Choroid plexus epithelial cell (primary cell): ENCODE measurements around the gene NRXN3.

Experiments
- DNase-seq: peaks from one replicate; pipeline ENCODE4 v3.0.0-alpha.2; 2010; ENCODE audit warnings: low read depth
- H3K4me3 ChIP-seq: 2 replicates; pipeline ENCODE4 v1.5.1; 2011; ENCODE audit warnings: low read depth, mild to moderate bottlenecking, control low read depth, low read length, moderate library complexity
- CTCF ChIP-seq: conservative IDR thresholded peaks from 2 replicates; pipeline ENCODE4 v1.5.1; 2011; ENCODE audit warnings: low read depth, mild to moderate bottlenecking, control low read depth, inconsistent platforms, low read length, moderate library complexity

The NRXN3 gene

DNA sequence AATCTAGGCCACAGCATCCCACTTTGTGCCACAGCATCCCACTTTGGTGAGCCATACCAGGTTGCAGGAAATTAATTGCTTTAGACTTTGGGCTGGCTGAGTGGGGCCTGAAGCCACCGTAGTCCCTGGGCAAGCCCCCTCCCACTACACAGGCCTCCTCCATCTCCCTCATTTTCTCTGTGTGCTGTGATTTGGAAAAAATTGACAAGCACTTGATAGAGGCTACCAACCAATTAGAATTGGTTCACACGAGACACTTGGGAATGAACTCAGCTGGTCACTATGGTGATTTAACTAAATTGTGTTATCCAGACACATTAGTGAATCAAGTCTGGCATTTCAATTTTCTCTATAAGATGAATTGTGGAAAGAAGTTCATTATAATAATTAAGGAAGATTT, 1560.0 kb downstream of the NRXN3 start:
- no peak for TF ChIP-seq CTCF
- H3K4me3 ChIP-seq: no peak overlapping the region
- no peak for DNase-seq

DNA sequence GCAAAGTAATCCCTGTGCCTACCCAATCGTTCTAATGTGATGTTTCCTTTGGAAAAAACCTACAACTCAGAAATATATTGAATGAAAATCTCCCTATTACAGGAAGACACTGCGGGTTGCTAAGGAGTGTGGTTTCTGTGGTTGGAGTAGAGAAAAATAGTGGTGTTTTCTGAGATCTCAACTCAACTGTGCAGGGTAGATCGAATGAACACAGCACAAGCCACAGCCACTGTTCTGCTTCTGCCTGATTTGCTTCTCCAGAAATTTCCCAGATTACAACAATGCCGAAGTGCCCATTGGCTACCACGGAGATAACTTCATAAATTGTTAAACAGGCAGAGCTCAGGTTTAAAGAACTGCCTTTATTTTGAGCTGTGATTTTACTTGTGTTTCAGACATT, 1560.8 kb downstream of the NRXN3 start:
- no peak for TF ChIP-seq CTCF
- no peak overlapping the region for H3K4me3 ChIP-seq
- peak; percentile 55 for DNase-seq

GRCh38 chr14:79732911-79733655, 1562.9 kb downstream of the NRXN3 start:
- TF ChIP-seq CTCF: no peak
- H3K4me3 ChIP-seq: no peak overlapping the region
- DNase-seq: peak; percentile 46

- H3K4me3 ChIP-seq: no peak overlapping the region
- TF ChIP-seq CTCF: no peak
- DNase-seq: no peak
These were observed 1564.0 kb downstream of the NRXN3 start for GRCh38 chr14:79734151-79734550.

DNA sequence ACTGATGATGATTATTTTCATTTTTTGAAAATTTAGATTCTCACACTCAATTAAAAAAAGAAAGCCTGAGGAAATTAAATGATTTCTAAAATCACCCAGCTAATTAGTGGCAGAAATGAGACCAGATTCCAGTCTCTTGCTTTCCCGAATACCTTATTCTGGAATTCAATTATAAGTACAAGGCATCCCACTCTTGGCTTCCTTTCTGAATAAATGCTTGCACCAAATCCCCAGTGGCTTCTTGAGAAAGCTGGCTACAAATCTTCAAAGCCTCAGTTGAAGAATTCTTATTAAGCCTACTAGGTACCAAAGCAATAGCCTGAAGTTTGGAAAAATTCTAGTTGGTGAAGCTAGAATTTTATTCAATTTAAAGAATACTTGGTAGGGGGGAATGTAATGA, 1564.5 kb downstream of the NRXN3 start:
- TF ChIP-seq CTCF: no peak
- no peak overlapping the region for H3K4me3 ChIP-seq
- DNase-seq: no peak

- no peak for TF ChIP-seq CTCF
- no peak for DNase-seq
These were observed 1564.9 kb downstream of the NRXN3 start for GRCh38 chr14:79735121-79735520.

DNA sequence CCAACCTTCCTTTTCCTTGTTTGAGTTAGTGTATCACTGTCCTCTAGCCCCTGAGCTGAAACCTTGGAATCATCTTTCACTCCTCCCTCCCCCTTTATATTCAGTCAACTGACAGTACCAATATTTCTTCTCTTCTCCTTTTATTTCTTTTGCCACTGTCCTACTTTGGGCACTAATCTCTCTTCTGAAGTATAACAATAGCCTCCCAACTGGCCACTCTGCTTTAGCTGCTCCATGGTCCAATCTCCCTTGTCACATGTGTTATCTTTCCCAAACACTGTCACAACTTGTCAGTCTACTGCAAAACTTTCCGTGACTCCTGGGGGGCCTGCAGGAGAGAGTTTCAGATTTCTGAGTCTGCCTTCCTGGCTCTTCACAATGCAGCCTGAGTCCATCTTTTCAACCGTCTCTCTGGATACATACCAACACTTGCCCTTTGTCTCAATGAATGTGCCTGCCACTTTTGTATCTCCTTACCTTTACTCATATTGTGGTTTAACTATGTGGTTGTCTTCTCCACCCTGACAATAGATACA, 1570.0 kb downstream of the NRXN3 start:
- no peak for DNase-seq
- no peak for TF ChIP-seq CTCF
- no peak overlapping the region for H3K4me3 ChIP-seq

More at GRCh38 chr14:79735121-79735520, 1564.9 kb downstream of the NRXN3 start:
- H3K4me3 ChIP-seq: no peak overlapping the region
